Right lobe of liver (tissue), 6 donors: ENCODE results near the gene MYOT. TPM values are rescaled to one million over a fixed set of nuclear protein-coding genes. Genes with fewer than 3 reads are reported as not detected.

Experiments
- ATAC-seq, 4 donors: fragments of 200-7000 bp; cut with Tn5 transposase; one replicate each; pipeline ENCODE4 v1.9.1; 2020; ENCODE audit warnings: mild to moderate bottlenecking in 4 of 4, moderate library complexity in 4 of 4
- DNase-seq, 3 donors: peaks; one replicate each; pipeline ENCODE4 v3.0.0-alpha.2; 2020
- H3K27ac ChIP-seq, 3 donors: fragments of 200-600 bp; one replicate each; pipeline ENCODE4 v1.8.0; 2022
- H3K27me3 ChIP-seq, 2 donors: fragments of 200-600 bp; one replicate each; pipeline ENCODE4 v1.8.0; 2022
- H3K36me3 ChIP-seq, 4 donors: fragments of 200-600 bp; sonication (generic) in 1 of 4; one replicate each; pipeline versions ENCODE4 v1.5.1 to v1.8.0; 2017 to 2022; ENCODE audit warnings: control low read depth in 1 of 4
- H3K4me1 ChIP-seq, 4 donors: fragments of 200-600 bp; sonication (generic) in 1 of 4; one replicate each; pipeline versions ENCODE4 v1.5.1 to v1.8.0; 2017 to 2022; ENCODE audit warnings: control low read depth in 1 of 4
- H3K4me3 ChIP-seq, 3 donors: fragments of 200-600 bp; one replicate each; pipeline ENCODE4 v1.8.0; 2022
- H3K9me3 ChIP-seq, 4 donors: fragments of 200-600 bp; sonication (generic) in 1 of 4; one replicate each; pipeline versions ENCODE4 v1.5.1 to v1.8.0; 2017 to 2022; ENCODE audit warnings: control low read depth in 1 of 4
- CTCF ChIP-seq, 4 donors: fragments of 200-600 bp in 3 of 4; fragments of 450-650 bp in 1 of 4; IDR thresholded peaks; one replicate each; pipeline versions ENCODE4 v1.5.1 to v1.8.0; 2016 to 2022; ENCODE audit warnings: antibody characterized with exemption in 4 of 4, mild to moderate bottlenecking in 2 of 4
- POLR2A ChIP-seq: fragments of 450-650 bp; IDR thresholded peaks from one replicate; pipeline ENCODE4 v1.6.1; 2017; ENCODE audit warnings: antibody characterized with exemption, mild to moderate bottlenecking
- WGBS: methylation state at CpG from one replicate; pipeline ENCODE4 v1.1.6; 2018; ENCODE audit warnings: low coverage, low lambda C conversion rate; ENCODE audit not compliant: insufficient coverage; ENCODE audit errors: missing lambda C conversion rate; 5-methylcytosine and 5-hydroxymethylcytosine counted together
- intact Hi-C, 2 donors: fragments of 100-400 bp; cut with DNase I; formaldehyde crosslinking; loops; one replicate each; pipeline versions ENCODE4 v1.11.2 to v1.14.1; 2022
- total RNA-seq, 6 experiments: library from RNA; depleted of rRNA in 2 of 6; stranded (reverse); fragments of >200 nt in 2 of 6; fragmentation: NEBNext Ultra II Directional in 3 of 6; extraction: Animal tissue kit (Norgen Biotek cat#: 25700) in 3 of 6; gene quantifications; one replicate each; pipeline versions ENCODE4 v1.1.0 to v1.2.4, GENCODE V29; 2016 to 2023
- donor health status: DM: no; HTN: yes; CAD: no.
- donor health status: DM: no; HTN: no; CAD: no.
- donor health status: DM: no; HTN: no; CAD: no.
- donor health status: DM: no; HTN: yes; CAD: no.
- donor health status: DM: no; HTN: yes; CAD: no.

MYOT gene
- total RNA-seq, 6 experiments from 2014 or later = 0.31 to 0.88 (median 0.53) TPM; not detected in 1

DNA sequence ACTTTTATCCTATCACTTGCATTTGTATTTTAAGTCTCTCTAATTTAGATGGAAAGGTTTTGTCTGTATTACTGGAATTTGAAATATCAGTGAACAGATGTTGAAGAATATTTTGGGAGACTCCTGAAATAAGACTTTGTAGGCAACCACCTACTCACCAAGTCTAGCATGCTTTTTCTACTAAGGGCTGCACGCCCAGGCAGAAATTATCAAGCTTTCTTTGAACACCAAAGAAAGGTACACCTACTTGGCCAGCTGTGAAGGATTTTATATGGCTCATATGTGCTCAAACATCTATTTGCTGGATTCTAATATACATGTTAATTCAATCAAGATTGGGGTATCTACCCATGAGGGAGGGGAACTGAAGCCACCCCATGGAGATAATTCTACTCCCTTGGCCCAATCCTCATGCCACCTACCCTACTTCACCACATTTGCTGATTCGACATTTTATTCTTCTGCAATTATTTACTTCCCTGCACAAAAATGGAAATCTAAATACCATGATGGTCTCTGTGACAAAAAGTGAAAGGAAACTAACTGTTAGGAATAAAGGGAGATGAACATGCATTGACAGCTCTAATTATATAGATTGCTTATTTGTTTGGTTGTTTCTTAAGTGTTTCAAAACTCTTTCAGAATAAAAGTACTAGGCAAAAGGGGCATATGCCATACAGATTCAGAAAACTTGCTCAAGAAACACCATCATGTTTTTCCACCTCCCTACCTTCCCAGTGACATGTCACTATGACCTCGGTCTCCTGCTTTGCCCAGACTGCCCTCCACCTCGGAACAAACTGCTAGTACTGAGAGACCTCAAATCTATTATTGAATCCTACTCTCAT, 895 bp upstream of the MYOT start:
- no peak overlapping the region for H3K27ac ChIP-seq
- no peak overlapping the region for H3K4me3 ChIP-seq
- H3K9me3 ChIP-seq = no peaks in the 10 kb centered on the region
- no peaks in the 10 kb centered on the region for H3K27me3 ChIP-seq
- no peaks in the 10 kb centered on the region for H3K4me1 ChIP-seq
- TF ChIP-seq CTCF (IDR thresholded peaks at IDR 0.05) = no peak
- TF ChIP-seq POLR2A = no peak
- ATAC-seq = no peak
- DNase-seq = no peak
- H3K36me3 ChIP-seq = no peaks in the 10 kb centered on the region
- intact Hi-C loops = no loop called here
- 65% methylated on average over 4 of the region's 4 CpGs for WGBS

DNA sequence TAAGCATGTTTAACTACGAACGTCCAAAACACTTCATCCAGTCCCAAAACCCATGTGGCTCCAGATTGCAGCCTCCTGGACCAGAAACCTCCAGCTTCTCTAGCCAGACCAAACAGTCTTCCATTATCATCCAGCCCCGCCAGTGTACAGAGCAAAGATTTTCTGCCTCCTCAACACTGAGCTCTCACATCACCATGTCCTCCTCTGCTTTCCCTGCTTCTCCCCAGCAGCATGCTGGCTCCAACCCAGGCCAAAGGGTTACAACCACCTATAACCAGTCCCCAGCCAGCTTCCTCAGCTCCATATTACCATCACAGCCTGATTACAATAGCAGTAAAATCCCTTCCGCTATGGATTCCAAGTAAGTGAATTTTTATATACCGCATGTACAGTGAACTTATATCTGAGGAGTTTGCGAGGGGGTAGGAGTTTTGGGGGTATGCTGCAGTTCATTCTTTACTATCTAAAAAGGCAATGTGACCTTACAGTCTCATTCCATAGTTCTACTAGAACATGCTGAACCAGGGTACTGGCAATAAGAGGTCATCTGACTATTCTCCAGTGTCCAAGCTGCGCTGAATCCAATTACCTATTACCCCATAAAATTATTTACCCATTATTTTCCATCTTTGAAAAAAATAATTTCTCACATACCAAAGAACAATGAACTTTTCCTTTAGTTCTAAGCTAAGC, 3.1 kb downstream of the MYOT start:
- H3K9me3 ChIP-seq = no peaks in the 10 kb centered on the region
- WGBS = 88% methylated on average over 7 of the region's 7 CpGs
- intact Hi-C loops = no loop called here
- no peaks in the 10 kb centered on the region for H3K4me1 ChIP-seq
- TF ChIP-seq CTCF (IDR thresholded peaks at IDR 0.05) (no peak), POLR2A (no peak)
- ATAC-seq (no peak), DNase-seq (no peak)
- no peak overlapping the region for H3K27ac ChIP-seq
- no peak overlapping the region for H3K4me3 ChIP-seq
- no peaks in the 10 kb centered on the region for H3K27me3 ChIP-seq
- H3K36me3 ChIP-seq = no peaks in the 10 kb centered on the region

- H3K4me3 ChIP-seq = no peak overlapping the region
- TF ChIP-seq CTCF (IDR thresholded peaks at IDR 0.05) (no peak), POLR2A (no peak)
- DNase-seq (no peak), ATAC-seq (no peak)
- no peaks in the 10 kb centered on the region for H3K4me1 ChIP-seq
- H3K27ac ChIP-seq = no peak overlapping the region
- intact Hi-C loops = no loop called here
- no peaks in the 10 kb centered on the region for H3K9me3 ChIP-seq
- 92% methylated on average over 3 of the region's 3 CpGs for WGBS
- H3K27me3 ChIP-seq = no peaks in the 10 kb centered on the region
- no peaks in the 10 kb centered on the region for H3K36me3 ChIP-seq
These were observed 3.9 kb downstream of the MYOT start for GRCh38 chr5:137871571-137871970.

GRCh38 chr5:137872466-137872865, 4.8 kb downstream of the MYOT start:
- DNase-seq (no peak), ATAC-seq (no peak)
- Histone ChIP-seq H3K9me3 (no peaks in the 10 kb centered on the region), H3K36me3 (no peaks in the 10 kb centered on the region), H3K27ac (no peak overlapping the region), H3K27me3 (no peaks in the 10 kb centered on the region), H3K4me1 (no peaks in the 10 kb centered on the region), H3K4me3 (no peak overlapping the region)
- TF ChIP-seq CTCF (IDR thresholded peaks at IDR 0.05) (no peak), POLR2A (no peak)
- WGBS = 70% methylated on average over 3 of the region's 3 CpGs
- intact Hi-C loops = no loop called here
